ENCODE data around the gene GRK7. TPM values are rescaled to one million over a fixed set of nuclear protein-coding genes. Genes with fewer than 3 reads are reported as not detected.
"Not testable (repeated sequence)": the region's sequence is repeated elsewhere in the genome, so short reads cannot be mapped to it uniquely, and the experiment has no call there.

GRK7 gene
- total RNA-seq, 1 donor from 2014 or later: 0.08 TPM

GRCh38 chr3:141793476-141794260 lies 30.5 kb downstream of the GRK7 start:
- no peak for DNase-seq (ENCODE audit: low read depth)

DNA sequence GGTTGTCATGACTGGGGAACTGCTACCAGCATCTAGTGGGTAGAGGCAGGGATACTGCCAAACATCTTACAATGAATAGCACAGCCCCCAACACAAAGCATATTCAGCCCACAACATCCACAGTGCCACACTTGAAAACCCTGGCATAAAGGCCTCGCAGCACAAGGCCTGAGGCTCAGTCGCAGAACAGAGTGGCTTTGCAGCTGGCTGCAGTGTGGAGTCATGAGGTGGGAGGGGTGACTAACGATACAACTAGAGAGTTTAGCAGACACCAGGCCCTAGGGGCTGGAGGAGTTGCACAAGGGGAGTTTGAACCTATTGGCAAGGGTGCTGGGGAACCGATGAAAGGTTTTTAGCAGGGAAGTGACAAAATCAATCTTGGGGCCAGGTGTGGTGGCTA lies 32.1 kb downstream of the GRK7 start:
- peak; percentile 45 for DNase-seq (ENCODE audit: low read depth)

GRCh38 chr3:141795741-141796080 lies 32.5 kb downstream of the GRK7 start:
- DNase-seq (ENCODE audit: low read depth): no peak

- peak; percentile 95 for DNase-seq (ENCODE audit: low read depth)
Observed at GRCh38 chr3:141796081-141796888, 33.1 kb downstream of the GRK7 start.

DNA sequence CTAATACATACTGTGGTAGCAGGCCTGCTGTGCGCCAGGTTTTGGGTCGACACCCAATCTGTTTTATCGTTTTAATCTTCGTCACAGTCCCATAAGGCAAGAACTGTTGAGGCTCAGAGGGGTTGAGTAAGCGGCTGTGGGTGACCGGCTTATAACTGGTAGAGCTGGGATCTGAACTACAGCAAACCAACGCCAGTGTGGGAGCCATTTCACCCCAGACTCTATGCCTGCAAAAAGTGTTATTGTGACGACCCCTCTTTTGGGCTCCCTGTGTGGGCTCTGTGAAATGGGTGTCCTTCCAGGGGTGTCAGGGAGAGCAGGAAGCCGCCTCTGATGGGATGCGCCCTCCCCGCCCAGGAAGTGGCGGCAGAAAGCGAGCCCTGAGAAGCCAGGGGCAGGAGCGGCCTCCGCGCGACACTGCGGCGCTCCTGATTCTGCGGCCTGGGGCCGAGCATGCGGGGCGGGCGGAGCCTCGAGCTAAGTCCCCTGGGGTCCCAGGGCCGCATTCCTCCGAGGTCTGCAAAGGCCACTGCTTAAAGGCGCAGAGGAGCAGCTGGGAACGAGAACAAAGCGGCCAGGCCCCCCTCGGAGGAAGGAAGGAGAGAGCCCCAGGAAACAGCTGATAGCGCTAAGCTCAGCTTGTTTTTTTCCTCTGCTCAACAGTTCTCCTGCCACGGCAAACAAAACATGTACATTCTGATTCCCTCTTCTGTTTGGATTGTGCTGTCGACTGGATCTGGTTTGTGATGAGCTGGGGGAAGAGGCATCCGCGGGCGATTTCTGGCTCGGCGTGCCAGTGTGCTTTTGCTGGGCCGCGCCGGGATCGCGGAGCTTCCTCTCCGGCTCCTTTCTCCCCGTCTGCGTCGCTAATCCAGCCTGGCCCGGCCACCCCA lies 33.9 kb downstream of the GRK7 start:
- peak; percentile 84 for DNase-seq (ENCODE audit: low read depth)

- DNase-seq (ENCODE audit: low read depth): no peak
Observed at GRCh38 chr3:141797819-141798447, 34.7 kb downstream of the GRK7 start.

- DNase-seq (ENCODE audit: low read depth): no peak
Observed at GRCh38 chr3:141798448-141798845, 35.2 kb downstream of the GRK7 start.

GRCh38 chr3:141802316-141803077 lies 39.3 kb downstream of the GRK7 start:
- no peak for DNase-seq (ENCODE audit: low read depth)

GRCh38 chr3:141803538-141803937 lies 40.3 kb downstream of the GRK7 start:
- not testable (repeated sequence) for DNase-seq (ENCODE audit: low read depth)

DNA sequence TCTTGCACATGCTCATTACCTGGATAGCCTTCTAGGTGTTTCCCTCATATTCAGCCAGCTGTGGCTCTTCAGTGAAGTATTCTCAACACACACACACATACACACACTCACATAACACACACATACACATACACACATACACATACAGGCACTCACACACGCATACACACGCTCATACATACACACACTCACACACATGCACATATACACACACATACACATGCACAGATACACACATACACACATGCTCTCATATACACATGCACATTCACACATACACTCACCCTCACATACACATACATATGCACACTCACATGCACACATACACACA lies 41.2 kb downstream of the GRK7 start:
- no peak for DNase-seq (ENCODE audit: low read depth)

GRCh38 chr3:141804778-141805639 lies 41.8 kb downstream of the GRK7 start:
- no peak for DNase-seq (ENCODE audit: low read depth)

DNA sequence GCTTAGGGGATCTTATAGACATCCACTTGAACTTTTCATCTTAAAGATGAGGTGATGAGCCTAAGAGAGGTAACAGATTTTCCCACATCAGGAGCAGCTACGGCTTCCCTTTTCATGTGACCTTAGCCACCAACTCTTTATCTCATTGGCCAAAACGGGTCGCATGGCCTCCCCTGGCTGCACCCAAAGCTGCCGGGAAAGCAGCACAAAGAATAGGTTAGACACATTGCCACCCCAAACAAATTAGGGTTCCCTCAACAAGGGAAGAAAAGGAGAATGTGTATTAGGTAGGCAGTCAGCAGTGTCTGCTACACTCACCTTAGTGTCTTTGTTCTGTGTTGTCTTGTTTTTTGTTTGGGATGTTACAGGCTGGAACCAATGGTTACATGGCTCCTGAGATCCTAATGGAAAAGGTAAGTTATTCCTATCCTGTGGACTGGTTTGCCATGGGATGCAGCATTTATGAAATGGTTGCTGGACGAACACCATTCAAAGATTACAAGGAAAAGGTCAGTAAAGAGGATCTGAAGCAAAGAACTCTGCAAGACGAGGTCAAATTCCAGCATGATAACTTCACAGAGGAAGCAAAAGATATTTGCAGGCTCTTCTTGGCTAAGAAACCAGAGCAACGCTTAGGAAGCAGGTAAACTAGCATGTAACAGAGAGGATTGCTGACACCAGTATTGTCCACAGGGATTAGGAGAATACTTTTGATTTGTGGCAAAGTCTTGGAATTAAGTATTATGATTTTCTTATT lies 44.2 kb downstream of the GRK7 start:
- DNase-seq (ENCODE audit: low read depth): no peak

- DNase-seq (ENCODE audit: low read depth): no peak
Observed at GRCh38 chr3:141808586-141808985, 45.4 kb downstream of the GRK7 start.

DNA sequence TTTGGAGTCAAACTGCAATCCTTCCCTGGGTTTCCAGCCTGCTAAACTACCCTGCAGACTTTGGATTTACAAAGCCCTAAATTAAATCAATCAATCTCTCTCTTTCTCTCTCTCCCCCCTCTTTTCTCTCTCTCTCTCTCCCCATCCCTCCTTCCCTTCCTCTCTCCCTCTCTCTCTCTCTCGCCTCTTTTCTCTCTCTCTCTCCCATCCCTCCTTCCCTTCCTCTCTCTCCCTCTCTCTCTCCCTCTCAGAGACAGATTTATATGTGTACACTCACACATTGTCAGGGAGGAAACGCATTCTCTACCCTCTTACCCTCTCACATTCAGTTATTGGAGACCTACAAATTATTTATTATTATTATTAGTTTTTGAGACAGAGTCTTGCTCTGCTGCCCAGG lies 47.0 kb downstream of the GRK7 start:
- DNase-seq (ENCODE audit: low read depth): no peak

DNA sequence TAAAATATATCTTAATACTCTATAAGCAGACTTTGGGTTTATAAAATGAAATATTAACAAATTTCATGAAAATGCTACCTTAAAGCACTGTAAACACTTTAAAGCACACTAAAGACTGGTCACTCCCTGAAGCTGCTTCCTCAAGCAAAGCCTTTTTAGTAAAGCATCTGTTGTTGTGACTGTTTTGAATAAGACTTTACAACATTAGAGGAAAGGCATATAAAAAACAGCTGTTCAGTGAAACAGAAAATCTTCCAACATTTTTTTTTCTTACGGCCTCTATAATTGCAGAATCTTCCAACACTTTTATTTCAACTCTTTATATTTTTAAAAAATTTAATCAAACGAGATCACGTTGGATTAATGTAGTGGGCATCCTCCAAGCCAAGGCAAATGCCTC lies 48.1 kb downstream of the GRK7 start:
- no peak for DNase-seq (ENCODE audit: low read depth)

- no peak for DNase-seq (ENCODE audit: low read depth)
Observed at GRCh38 chr3:141812084-141812483, 48.9 kb downstream of the GRK7 start.

- DNase-seq (ENCODE audit: low read depth): no peak
Observed at GRCh38 chr3:141812586-141812985, 49.4 kb downstream of the GRK7 start.
